ENCODE data around the gene TLE3.

DNA sequence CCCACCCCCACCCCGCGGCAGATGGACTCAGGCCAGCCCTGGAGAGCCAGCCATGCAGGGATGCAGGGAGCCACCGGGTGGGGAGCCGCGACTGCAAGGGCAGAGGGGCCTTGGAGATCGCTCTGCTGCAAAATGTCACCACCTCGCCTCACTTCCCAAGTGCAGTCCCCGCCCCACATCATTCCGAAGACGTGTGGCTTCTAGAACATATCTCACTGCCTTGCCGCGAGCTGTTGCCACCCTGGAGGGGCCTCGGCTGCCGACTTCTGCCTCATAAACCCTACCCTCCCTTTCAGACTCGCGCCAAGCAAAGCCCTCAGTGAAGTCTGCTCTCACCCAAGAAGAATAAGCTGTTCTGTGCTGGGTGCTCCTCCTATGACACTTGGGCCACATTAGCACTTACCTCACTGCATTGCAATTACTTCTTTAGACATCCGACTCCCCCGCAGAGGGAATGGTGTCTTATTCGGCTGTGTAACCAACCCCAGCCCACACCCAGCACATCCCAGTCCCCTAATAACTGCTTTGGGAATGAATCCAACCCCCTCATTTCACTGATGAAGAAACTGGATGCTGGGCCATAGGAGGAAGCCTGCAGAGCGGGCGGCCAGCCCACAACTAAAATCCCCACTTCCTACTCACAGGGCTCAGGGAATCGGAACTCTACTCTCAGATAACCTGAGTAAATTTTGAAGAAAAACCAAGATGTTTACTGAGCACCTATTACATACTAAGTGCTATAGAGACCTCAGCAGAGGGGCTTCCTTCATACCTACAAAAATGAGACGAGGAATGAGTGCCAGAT lies 8.6 kb downstream of the TLE3 start:
- TF ChIP-seq SUZ12 (IDR thresholded peaks at IDR 0.05; ENCODE audit: extremely low read depth, insufficient read depth, insufficient read length) (no peak), YY1 (IDR thresholded peaks at IDR 0.05; ENCODE audit: insufficient read depth, insufficient read length) (no peak), ZNF274 (IDR thresholded peaks at IDR 0.05; ENCODE audit: low read depth, low read length) (no peak)
